Keratinocyte (primary cell): ENCODE measurements around the gene IL17D. TPM values are rescaled to one million over a fixed set of nuclear protein-coding genes. Genes with fewer than 3 reads are reported as not detected.

ENCODE experiments used
- DNase-seq: peaks from one replicate; pipeline ENCODE4 v3.0.0-alpha.2; 2011; ENCODE audit warnings: low read depth, missing footprints, low spot score
- FAIRE-seq: peaks from 2 replicates; lab custom pipeline; 2011; peaks lifted over from hg19 to GRCh38; lab: Jason Lieb, UNC
- H2AFZ ChIP-seq: 2 replicates; pipeline ENCODE4 v1.6.0; 2012; ENCODE audit warnings: low read length, control low read depth, inconsistent platforms; ENCODE audit not compliant: control insufficient read depth
- H3K27ac ChIP-seq: 2 replicates; pipeline ENCODE4 v1.5.1; 2011; ENCODE audit warnings: low read length; ENCODE audit not compliant: control insufficient read depth, insufficient read depth
- H3K27me3 ChIP-seq: 3 replicates; pipeline ENCODE4 v1.6.0; 2011; ENCODE audit warnings: low read length; ENCODE audit not compliant: control insufficient read depth, insufficient read depth; ENCODE audit errors: extremely low read depth
- H3K36me3 ChIP-seq, 2 experiments: 2 replicates in 1 of 2; 3 replicates in 1 of 2; pipeline ENCODE4 v1.5.1; 2011; ENCODE audit warnings: low read length in 2 of 2, mild to moderate bottlenecking in 1 of 2; ENCODE audit not compliant: control insufficient read depth in 2 of 2, insufficient read depth in 2 of 2; ENCODE audit errors: extremely low read depth in 1 of 2
- H3K4me1 ChIP-seq: 3 replicates; pipeline ENCODE4 v1.5.1; 2011; ENCODE audit warnings: low read length; ENCODE audit not compliant: control insufficient read depth, insufficient read depth; ENCODE audit errors: extremely low read depth
- H3K4me2 ChIP-seq: 3 replicates; pipeline ENCODE4 v1.6.0; 2011; ENCODE audit warnings: low read depth, low read length; ENCODE audit not compliant: control insufficient read depth, insufficient read depth; ENCODE audit errors: extremely low read depth
- H3K4me3 ChIP-seq, 3 experiments: fragments of 200-600 bp in 1 of 3; sonication (generic) in 1 of 3; 2 replicates in 2 of 3; 3 replicates in 1 of 3; pipeline ENCODE4 v1.5.1; 2011 to 2016; ENCODE audit warnings: low read length in 3 of 3, mild to moderate bottlenecking in 3 of 3, control low read depth in 2 of 3, inconsistent platforms in 1 of 3, low read depth in 1 of 3, mixed read lengths in 1 of 3, mixed run types in 1 of 3, moderate library complexity in 1 of 3; ENCODE audit not compliant: control insufficient read depth in 2 of 3, insufficient read depth in 2 of 3; ENCODE audit errors: extremely low read depth in 1 of 3
- H3K79me2 ChIP-seq: 2 replicates; pipeline ENCODE4 v1.6.0; 2012; ENCODE audit warnings: low read length; ENCODE audit not compliant: control insufficient read depth, insufficient read depth
- H3K9ac ChIP-seq: 3 replicates; pipeline ENCODE4 v1.6.0; 2011; ENCODE audit warnings: low read length; ENCODE audit not compliant: control insufficient read depth, insufficient read depth; ENCODE audit errors: extremely low read depth
- H3K9me1 ChIP-seq: 3 replicates; pipeline ENCODE4 v1.6.0; 2011; ENCODE audit warnings: low read length; ENCODE audit not compliant: control insufficient read depth, insufficient read depth; ENCODE audit errors: extremely low read depth
- H3K9me3 ChIP-seq: 2 replicates; pipeline ENCODE4 v1.5.1; 2012; ENCODE audit warnings: low read depth, low read length; ENCODE audit not compliant: control insufficient read depth
- H4K20me1 ChIP-seq: 3 replicates; pipeline ENCODE4 v1.6.0; 2011; ENCODE audit warnings: low read length; ENCODE audit not compliant: control insufficient read depth, insufficient read depth; ENCODE audit errors: extremely low read depth
- CTCF ChIP-seq, 3 experiments: IDR thresholded peaks in 1 of 3; conservative IDR thresholded peaks in 1 of 3; optimal IDR thresholded peaks in 1 of 3; 2 replicates in 2 of 3; 3 replicates in 1 of 3; pipeline versions ENCODE3 to v1.5.1; 2011; ENCODE audit warnings: low read length in 3 of 3, mild to moderate bottlenecking in 3 of 3, moderate library complexity in 2 of 3, control low read depth in 1 of 3, inconsistent platforms in 1 of 3; ENCODE audit not compliant: insufficient read depth in 2 of 3; ENCODE audit errors: extremely low read depth in 1 of 3
- EZH2 ChIP-seq: IDR thresholded peaks from one replicate; pipeline ENCODE4 v1.6.1; 2012; ENCODE audit warnings: inconsistent platforms, mild to moderate bottlenecking, low read length, moderate library complexity
- dilution Hi-C: fragments of 300-500 bp; cut with MboI; formaldehyde crosslinking; loops from one replicate; pipeline ENCODE4 v1.7.0; 2020; ENCODE audit warnings: low sequenced_read_pairs; ENCODE audit not compliant: extremely low pct_ligation_motif_present
- polyA plus RNA-seq, 5 experiments: library from polyadenylated mRNA; depleted of rRNA in 3 of 5; stranded (reverse) in 3 of 5; stranded (forward) in 1 of 5; unstranded in 1 of 5; fragments of >200 nt; gene quantifications; 1 replicate in 1 of 5; 2 replicates in 3 of 5; 3 replicates in 1 of 5; pipeline versions ENCODE4 v1.2.1 to v1.2.3, GENCODE V29; 2011 to 2012; ENCODE audit warnings: missing spikeins in 2 of 5, low read depth in 1 of 5, low replicate concordance in 1 of 5

Gene IL17D
- polyA plus RNA-seq, 1 donor (not counting 4 experiments of a cell fraction or from before 2014, with no cell fraction given): 0.09 TPM

DNA sequence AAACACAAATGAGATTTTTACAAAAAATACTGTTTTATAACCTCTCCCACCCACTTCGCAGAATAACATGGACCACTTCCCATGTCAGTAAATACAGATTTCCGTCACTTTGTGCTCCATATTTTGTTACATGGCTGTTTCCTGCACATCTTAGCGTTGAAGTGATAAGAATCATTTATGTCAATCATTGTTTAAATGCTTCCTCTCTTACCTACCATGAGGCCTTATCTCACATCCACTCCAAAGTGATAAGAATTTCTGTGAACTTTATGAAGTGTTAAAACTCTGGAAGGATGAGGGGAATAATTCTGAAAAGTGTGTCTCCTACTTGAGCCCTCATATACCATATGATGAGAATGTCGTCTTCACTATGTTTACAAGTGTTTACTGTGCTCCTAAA lies 36.6 kb upstream of the IL17D start:
- dilution Hi-C loops: no loop called here
- Histone ChIP-seq H3K4me1 (no peaks in the 10 kb centered on the region), H3K36me3 (no peaks in the 10 kb centered on the region), H2AFZ (no peak overlapping the region), H3K27me3 (no peaks in the 10 kb centered on the region), H3K9me1 (no peaks in the 10 kb centered on the region), H3K9me3 (no peaks in the 10 kb centered on the region), H3K9ac (no peak overlapping the region), H3K27ac (no peak overlapping the region), H4K20me1 (no peaks in the 10 kb centered on the region), H3K79me2 (no peaks in the 10 kb centered on the region), H3K4me2 (no peak overlapping the region), H3K4me3 (no peak overlapping the region)
- TF ChIP-seq EZH2: no peak
- TF ChIP-seq CTCF (optimal IDR thresholded peaks at IDR 0.05 in 1 of 3, IDR thresholded peaks at IDR 0.05 in 1 of 3, conservative IDR thresholded peaks at IDR 0.05 in 1 of 3; ENCODE audit: extremely low read depth in 1 of 3, insufficient read depth in 2 of 3, low read length in 3 of 3): no peak
- DNase-seq: no peak
- no peak for FAIRE-seq

DNA sequence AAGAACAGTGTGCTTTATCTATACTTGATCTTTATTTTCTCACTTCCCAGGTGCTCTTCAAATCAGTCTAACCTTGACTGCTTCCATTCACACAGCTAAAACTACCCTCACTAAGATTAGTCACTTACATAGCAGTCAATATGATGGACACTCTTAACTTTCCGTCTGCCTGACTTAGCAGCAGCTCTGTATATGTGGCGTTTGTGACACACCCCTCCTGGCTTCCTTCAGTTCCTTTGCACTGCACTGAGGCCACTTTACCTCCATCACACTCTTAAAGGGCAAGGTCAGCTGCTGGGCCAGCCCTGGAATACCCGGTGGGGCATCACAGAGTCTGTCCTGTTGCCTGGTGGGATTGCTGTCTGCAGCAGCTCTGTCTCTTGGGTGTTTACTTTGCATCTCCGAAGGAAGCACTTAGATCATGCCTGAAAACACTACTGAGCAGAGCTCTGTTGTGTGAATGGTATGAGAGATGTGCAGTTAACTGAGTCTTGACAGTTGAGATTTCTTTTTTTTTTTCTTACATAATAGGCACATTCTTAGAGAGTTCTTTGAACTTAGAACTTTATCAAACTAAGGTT lies 35.6 kb upstream of the IL17D start:
- Histone ChIP-seq H3K4me3 (no peak overlapping the region), H3K4me1 (no peaks in the 10 kb centered on the region), H3K79me2 (no peaks in the 10 kb centered on the region), H3K9ac (no peak overlapping the region), H3K9me1 (no peaks in the 10 kb centered on the region), H3K4me2 (no peak overlapping the region), H3K9me3 (no peaks in the 10 kb centered on the region), H3K27ac (no peak overlapping the region), H2AFZ (no peak overlapping the region), H3K36me3 (no peaks in the 10 kb centered on the region), H4K20me1 (no peaks in the 10 kb centered on the region), H3K27me3 (no peaks in the 10 kb centered on the region)
- FAIRE-seq (no peak), DNase-seq (no peak)
- dilution Hi-C loops: no loop called here
- TF ChIP-seq CTCF (optimal IDR thresholded peaks at IDR 0.05 in 1 of 3, IDR thresholded peaks at IDR 0.05 in 1 of 3, conservative IDR thresholded peaks at IDR 0.05 in 1 of 3; ENCODE audit: extremely low read depth in 1 of 3, insufficient read depth in 2 of 3, low read length in 3 of 3): no peak
- TF ChIP-seq EZH2: no peak
